K562 (cell line): ENCODE data around the gene LTBP4. TPM values are rescaled to one million over a fixed set of nuclear protein-coding genes. Genes with fewer than 3 reads are reported as not detected.

Experiments used
- ATAC-seq: fragments of 200-7000 bp; cut with Tn5 transposase; 3 replicates; pipeline ENCODE4 v1.9.1; 2020; ENCODE audit warnings: moderate library complexity
- BruUV-seq: library from RNA; stranded (reverse); fragments of 400-500 nt; replicated peaks from 2 replicates; lab custom pipeline; 2021; lab: Mats Ljungman, UMichigan
- CTCF ChIA-PET: fragments of 300-600 bp; formaldehyde crosslinking; extraction: SDS; loops from one replicate; lab custom pipeline; 2021; ENCODE audit warnings: low intra/inter-chr PET ratio; lab: Yijun Ruan, JAX
- POLR2A ChIA-PET: fragments of 300-600, 350-650 bp; sonication (Branson Sonifier 250); formaldehyde crosslinking; extraction: SDS; loops from one replicate; lab custom pipeline; 2021; ENCODE audit warnings: antibody characterized with exemption, inconsistent platforms; lab: Yijun Ruan, JAX
- DNase-seq, 4 experiments: peaks; one replicate each; pipeline versions ENCODE4 v3.0.0 to v3.0.0-alpha.2; 2011 to 2018; ENCODE audit warnings: low spot score in 3 of 4, mixed read lengths in 3 of 4; ENCODE audit errors: extremely low read depth in 1 of 4
- FAIRE-seq: peaks from 2 replicates; lab custom pipeline; 2011; peaks lifted over from hg19 to GRCh38; lab: Jason Lieb, UNC
- H2AFZ ChIP-seq: 2 replicates; pipeline ENCODE4 v1.6.0; 2011; ENCODE audit warnings: low read depth, low read length, control low read depth, inconsistent platforms
- H3K27ac ChIP-seq: fragments of 200-600 bp; 3 replicates; pipeline ENCODE4 v1.8.0; 2011; ENCODE audit warnings: low read depth, mild to moderate bottlenecking, control low read depth, inconsistent platforms, low read length, moderate library complexity, mixed read lengths; ENCODE audit errors: extremely low read depth
- H3K27me3 ChIP-seq, 2 experiments: fragments of 300-600 bp in 1 of 2; 2 replicates in 1 of 2; 3 replicates in 1 of 2; pipeline versions ENCODE4 v1.6.0 to v1.8.0; 2011; ENCODE audit warnings: inconsistent platforms in 2 of 2, low read length in 2 of 2, mild to moderate bottlenecking in 1 of 2, mixed read lengths in 1 of 2, moderate library complexity in 1 of 2; ENCODE audit not compliant: control insufficient read depth in 2 of 2, insufficient read depth in 2 of 2
- H3K36me3 ChIP-seq: fragments of 300-600 bp; 3 replicates; pipeline ENCODE4 v1.8.0; 2011; ENCODE audit warnings: mild to moderate bottlenecking, low read length, inconsistent platforms; ENCODE audit not compliant: control insufficient read depth, insufficient read depth
- H3K4me1 ChIP-seq, 2 experiments: fragments of 200-600 bp in 1 of 2; replicated peaks in 1 of 2; 2 replicates in 1 of 2; 3 replicates in 1 of 2; pipeline versions ENCODE4 v1.5.1 to v1.8.0; 2011; ENCODE audit warnings: inconsistent platforms in 2 of 2, low read length in 2 of 2, mild to moderate bottlenecking in 1 of 2, mixed read lengths in 1 of 2, moderate library complexity in 1 of 2; ENCODE audit not compliant: control insufficient read depth in 2 of 2, insufficient read depth in 2 of 2
- H3K4me2 ChIP-seq: 2 replicates; pipeline ENCODE4 v1.6.1; 2011; ENCODE audit warnings: low read length, control low read depth, inconsistent platforms, mixed read lengths; ENCODE audit not compliant: insufficient read depth
- H3K4me3 ChIP-seq: fragments of 200-600 bp; sonication (generic), shearing (Covaris generic); 2 replicates; pipeline ENCODE4 v1.5.1; 2016; ENCODE audit warnings: control low read depth, inconsistent platforms
- H3K79me2 ChIP-seq: fragments of 200-600 bp; 3 replicates; pipeline ENCODE4 v1.8.0; 2011; ENCODE audit warnings: low read length, inconsistent platforms; ENCODE audit not compliant: control insufficient read depth, insufficient read depth
- H3K9ac ChIP-seq, 2 experiments: 2 replicates each; pipeline versions ENCODE4 v1.6.0 to v1.6.1; 2011; ENCODE audit warnings: low read depth in 2 of 2, low read length in 2 of 2, control low read depth in 1 of 2, inconsistent platforms in 1 of 2, mild to moderate bottlenecking in 1 of 2, mixed read lengths in 1 of 2; ENCODE audit not compliant: insufficient read depth in 1 of 2
- H3K9me1 ChIP-seq: one replicate; pipeline ENCODE4 v1.6.0; 2011; ENCODE audit warnings: inconsistent platforms, mild to moderate bottlenecking, low read length, moderate library complexity; ENCODE audit not compliant: control insufficient read depth, insufficient read depth
- H3K9me3 ChIP-seq: replicated peaks from 2 replicates; pipeline ENCODE4 v1.5.1; 2011; ENCODE audit warnings: low read depth, low read length, inconsistent platforms; ENCODE audit not compliant: control insufficient read depth, insufficient read depth
- H4K20me1 ChIP-seq: replicated peaks from 2 replicates; pipeline ENCODE4 v1.6.1; 2011; ENCODE audit warnings: low read length, inconsistent platforms, mixed read lengths; ENCODE audit not compliant: control insufficient read depth, insufficient read depth
- ARHGAP35 ChIP-seq: fragments of 450-650 bp; IDR thresholded peaks from 2 replicates; pipeline ENCODE4 v1.6.1; 2018; ENCODE audit not compliant: partially characterized antibody
- PML ChIP-seq: IDR thresholded peaks from 2 replicates; pipeline ENCODE4 v1.6.1; 2012; ENCODE audit warnings: low read length, inconsistent platforms
- SIN3B ChIP-seq: fragments of 450-650 bp; IDR thresholded peaks from 2 replicates; pipeline ENCODE4 v1.6.1; 2017; ENCODE audit warnings: low read depth, mild to moderate bottlenecking, moderate library complexity
- SIX5 ChIP-seq, 2 experiments: IDR thresholded peaks; 2 replicates each; pipeline ENCODE4 v1.6.1; 2011; ENCODE audit warnings: low read length in 2 of 2, borderline replicate concordance in 1 of 2, low read depth in 1 of 2, mild to moderate bottlenecking in 1 of 2, moderate library complexity in 1 of 2; ENCODE audit not compliant: insufficient read depth in 1 of 2
- SMC3 ChIP-seq: conservative IDR thresholded peaks from 2 replicates; pipeline ENCODE4 v1.6.1; 2011; ENCODE audit warnings: low read depth, low read length, improper control_type of control experiment; ENCODE audit not compliant: insufficient read depth
- WGBS: fragments of 100-300 bp; shearing (Covaris generic); methylation state at CpG from one replicate; pipeline ENCODE4 v1.1.6; 2016; ENCODE audit warnings: low coverage, mixed read lengths; ENCODE audit not compliant: insufficient coverage; ENCODE audit errors: missing lambda C conversion rate; 5-methylcytosine and 5-hydroxymethylcytosine counted together
- in situ Hi-C: fragments of 300-500 bp; cut with MboI; formaldehyde crosslinking; loops from 4 replicates; pipeline ENCODE4 v1.15.0; 2018; ENCODE audit warnings: inconsistent platforms, mixed read lengths
- intact Hi-C: fragments of 100-400 bp; cut with micrococcal nuclease; formaldehyde crosslinking; loops from 2 replicates; pipeline ENCODE4 v1.14.2; 2022
- polyA plus RNA-seq, 8 experiments: library from polyadenylated mRNA; depleted of rRNA in 4 of 8; stranded (reverse) in 5 of 8; unstranded in 3 of 8; fragments of >200 nt; fragmentation: Nextera tagmentation in 2 of 8; fragmentation: Illumina TruSeq in 1 of 8; extraction: Ambion mirVana in 2 of 8; extraction: Trizol in 1 of 8; gene quantifications; 2 replicates each; pipeline versions ENCODE4 v1.2.1 to v1.2.3, GENCODE V29; 2011 to 2014; ENCODE audit warnings: inconsistent platforms in 1 of 8, missing spikeins in 1 of 8
- total RNA-seq, 7 experiments: library from RNA; depleted of rRNA in 6 of 7; stranded (reverse); fragments of >200 nt in 6 of 7; fragmentation: Illumina TruSeq in 2 of 7; extraction: Trizol in 2 of 7; gene quantifications; 2 replicates each; pipeline versions ENCODE4 v1.2.1 to v1.2.3, GENCODE V29; 2011 to 2021; ENCODE audit warnings: low replicate concordance in 1 of 7
- TF ChIP-seq, protein P1 (sequence below): sonication (generic); formaldehyde crosslinking; IDR thresholded peaks from 2 replicates; pipeline ENCODE4 v1.8.0; 2022; ENCODE audit warnings: mild to moderate bottlenecking, missing genetic modification reagents
- TF ChIP-seq, protein P2 (sequence below): sonication (generic); formaldehyde crosslinking; IDR thresholded peaks from 2 replicates; pipeline ENCODE4 v1.8.1; 2023; ENCODE audit warnings: mild to moderate bottlenecking, missing genetic modification reagents
- TF ChIP-seq, protein P3 (sequence below): fragments of 450-650 bp; IDR thresholded peaks from 2 replicates; pipeline ENCODE4 v1.6.1; 2017; ENCODE audit warnings: antibody characterized with exemption, mild to moderate bottlenecking

The LTBP4 gene
- total and polyA plus RNA-seq, 9 of the 15 experiments (the other 6 are each of a cell fraction or from before 2014, with no cell fraction given): 0.35 to 160 (median 31.6) TPM

DNA sequence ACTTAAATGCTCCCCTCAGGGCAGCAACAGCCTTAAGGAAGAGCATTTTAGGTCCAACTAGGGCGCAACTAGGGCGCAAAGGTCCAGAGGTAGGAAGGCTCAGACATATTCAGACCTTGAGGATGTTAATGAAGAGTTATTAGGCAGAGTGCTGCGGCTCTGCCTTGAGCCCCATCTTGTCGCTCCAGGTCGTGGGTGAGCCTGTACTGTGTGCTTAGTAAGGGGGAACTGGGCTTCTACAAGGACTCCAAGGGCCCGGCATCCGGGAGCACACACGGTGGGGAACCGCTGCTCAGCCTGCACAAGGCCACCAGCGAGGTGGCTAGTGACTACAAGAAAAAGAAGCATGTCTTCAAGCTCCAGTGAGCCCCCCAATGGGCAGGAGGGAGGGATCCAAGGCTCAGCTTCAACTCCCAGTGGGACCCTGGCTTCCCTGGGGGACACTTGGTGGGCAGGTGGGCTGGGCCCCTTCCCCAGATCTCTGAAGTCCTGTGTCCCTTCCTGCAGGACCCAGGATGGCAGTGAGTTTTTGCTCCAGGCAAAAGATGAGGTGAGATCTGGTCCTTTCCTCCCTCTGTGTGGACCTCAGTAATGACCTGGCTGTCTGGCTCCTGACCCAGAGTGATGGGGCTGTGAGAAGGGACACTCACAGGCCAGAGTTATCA, 29.2 kb upstream of the LTBP4 start (continued):
- TF ChIP-seq, protein P1, sequence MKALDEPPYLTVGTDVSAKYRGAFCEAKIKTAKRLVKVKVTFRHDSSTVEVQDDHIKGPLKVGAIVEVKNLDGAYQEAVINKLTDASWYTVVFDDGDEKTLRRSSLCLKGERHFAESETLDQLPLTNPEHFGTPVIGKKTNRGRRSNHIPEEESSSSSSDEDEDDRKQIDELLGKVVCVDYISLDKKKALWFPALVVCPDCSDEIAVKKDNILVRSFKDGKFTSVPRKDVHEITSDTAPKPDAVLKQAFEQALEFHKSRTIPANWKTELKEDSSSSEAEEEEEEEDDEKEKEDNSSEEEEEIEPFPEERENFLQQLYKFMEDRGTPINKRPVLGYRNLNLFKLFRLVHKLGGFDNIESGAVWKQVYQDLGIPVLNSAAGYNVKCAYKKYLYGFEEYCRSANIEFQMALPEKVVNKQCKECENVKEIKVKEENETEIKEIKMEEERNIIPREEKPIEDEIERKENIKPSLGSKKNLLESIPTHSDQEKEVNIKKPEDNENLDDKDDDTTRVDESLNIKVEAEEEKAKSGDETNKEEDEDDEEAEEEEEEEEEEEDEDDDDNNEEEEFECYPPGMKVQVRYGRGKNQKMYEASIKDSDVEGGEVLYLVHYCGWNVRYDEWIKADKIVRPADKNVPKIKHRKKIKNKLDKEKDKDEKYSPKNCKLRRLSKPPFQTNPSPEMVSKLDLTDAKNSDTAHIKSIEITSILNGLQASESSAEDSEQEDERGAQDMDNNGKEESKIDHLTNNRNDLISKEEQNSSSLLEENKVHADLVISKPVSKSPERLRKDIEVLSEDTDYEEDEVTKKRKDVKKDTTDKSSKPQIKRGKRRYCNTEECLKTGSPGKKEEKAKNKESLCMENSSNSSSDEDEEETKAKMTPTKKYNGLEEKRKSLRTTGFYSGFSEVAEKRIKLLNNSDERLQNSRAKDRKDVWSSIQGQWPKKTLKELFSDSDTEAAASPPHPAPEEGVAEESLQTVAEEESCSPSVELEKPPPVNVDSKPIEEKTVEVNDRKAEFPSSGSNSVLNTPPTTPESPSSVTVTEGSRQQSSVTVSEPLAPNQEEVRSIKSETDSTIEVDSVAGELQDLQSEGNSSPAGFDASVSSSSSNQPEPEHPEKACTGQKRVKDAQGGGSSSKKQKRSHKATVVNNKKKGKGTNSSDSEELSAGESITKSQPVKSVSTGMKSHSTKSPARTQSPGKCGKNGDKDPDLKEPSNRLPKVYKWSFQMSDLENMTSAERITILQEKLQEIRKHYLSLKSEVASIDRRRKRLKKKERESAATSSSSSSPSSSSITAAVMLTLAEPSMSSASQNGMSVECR (CRISPR knock-in tag): no peak
- TF ChIP-seq SMC3: no peak

DNA sequence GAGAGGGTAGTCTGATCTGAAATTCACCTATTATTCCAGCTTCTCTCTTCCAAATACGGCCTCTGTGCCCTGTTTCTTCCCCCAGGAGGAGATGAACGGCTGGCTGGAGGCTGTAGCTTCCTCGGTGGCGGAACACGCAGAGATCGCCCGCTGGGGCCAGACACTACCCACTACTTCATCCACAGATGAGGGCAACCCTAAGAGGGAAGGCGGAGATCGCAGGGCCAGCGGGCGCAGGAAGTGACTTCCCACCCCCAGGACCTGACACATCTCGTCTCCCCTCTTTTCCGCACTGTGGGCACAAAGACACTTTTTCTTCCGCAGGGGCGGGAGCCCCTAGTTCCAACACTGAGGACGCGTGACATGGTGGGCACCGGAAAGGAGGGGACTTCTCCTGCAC, 25.8 kb upstream of the LTBP4 start:
- Histone ChIP-seq H3K9me3 (no peaks in the 10 kb centered on the region), H2AFZ (no peak overlapping the region), H3K4me2 (no peak overlapping the region), H3K9ac (peak overlapping the region in 1 of 2 experiments; percentile 84; a peak in 1 of 4 replicates), H3K9me1 (no peaks in the 10 kb centered on the region), H3K36me3 (peaks cover 3% of the 10 kb centered on the region; the same call in 1 of the 3 replicates), H3K4me3 (no peak overlapping the region), H4K20me1 (no peaks in the 10 kb centered on the region), H3K27me3 (no peaks in the 10 kb centered on the region), H3K79me2 (peaks cover 7% of the 10 kb centered on the region; the same call in 2 of the 3 replicates), H3K4me1 (peaks cover 16 to 37% of the 10 kb centered on the region in 2 experiments), H3K27ac (no peak overlapping the region)
- ChIA-PET POLR2A (interaction anchor here (0.5 to 0.6 kb wide), 2 partner anchors 66 to 736 kb away, joined by 3 read pairs; no protein-coding TSS in a partner anchor), CTCF (no interaction called here)
- DNase-seq (no peak), ATAC-seq (no peak), FAIRE-seq (no peak)
- in situ Hi-C loops: no loop called here
- no TSS peak for BruUV-seq
- 89% methylated on average over 16 of the region's 18 CpGs for WGBS
- intact Hi-C loops: no loop called here
- TF ChIP-seq, protein P2, sequence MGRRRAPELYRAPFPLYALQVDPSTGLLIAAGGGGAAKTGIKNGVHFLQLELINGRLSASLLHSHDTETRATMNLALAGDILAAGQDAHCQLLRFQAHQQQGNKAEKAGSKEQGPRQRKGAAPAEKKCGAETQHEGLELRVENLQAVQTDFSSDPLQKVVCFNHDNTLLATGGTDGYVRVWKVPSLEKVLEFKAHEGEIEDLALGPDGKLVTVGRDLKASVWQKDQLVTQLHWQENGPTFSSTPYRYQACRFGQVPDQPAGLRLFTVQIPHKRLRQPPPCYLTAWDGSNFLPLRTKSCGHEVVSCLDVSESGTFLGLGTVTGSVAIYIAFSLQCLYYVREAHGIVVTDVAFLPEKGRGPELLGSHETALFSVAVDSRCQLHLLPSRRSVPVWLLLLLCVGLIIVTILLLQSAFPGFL (CRISPR knock-in tag): no peak
- no peak for TF ChIP-seq SIX5 (IDR thresholded peaks at IDR 0.05; ENCODE audit: borderline replicate concordance in 1 of 2, insufficient read depth in 1 of 2, low read depth in 1 of 2, low read length in 2 of 2)
- TF ChIP-seq ARHGAP35: no peak
- TF ChIP-seq SIN3B: no peak
- TF ChIP-seq, protein P3, sequence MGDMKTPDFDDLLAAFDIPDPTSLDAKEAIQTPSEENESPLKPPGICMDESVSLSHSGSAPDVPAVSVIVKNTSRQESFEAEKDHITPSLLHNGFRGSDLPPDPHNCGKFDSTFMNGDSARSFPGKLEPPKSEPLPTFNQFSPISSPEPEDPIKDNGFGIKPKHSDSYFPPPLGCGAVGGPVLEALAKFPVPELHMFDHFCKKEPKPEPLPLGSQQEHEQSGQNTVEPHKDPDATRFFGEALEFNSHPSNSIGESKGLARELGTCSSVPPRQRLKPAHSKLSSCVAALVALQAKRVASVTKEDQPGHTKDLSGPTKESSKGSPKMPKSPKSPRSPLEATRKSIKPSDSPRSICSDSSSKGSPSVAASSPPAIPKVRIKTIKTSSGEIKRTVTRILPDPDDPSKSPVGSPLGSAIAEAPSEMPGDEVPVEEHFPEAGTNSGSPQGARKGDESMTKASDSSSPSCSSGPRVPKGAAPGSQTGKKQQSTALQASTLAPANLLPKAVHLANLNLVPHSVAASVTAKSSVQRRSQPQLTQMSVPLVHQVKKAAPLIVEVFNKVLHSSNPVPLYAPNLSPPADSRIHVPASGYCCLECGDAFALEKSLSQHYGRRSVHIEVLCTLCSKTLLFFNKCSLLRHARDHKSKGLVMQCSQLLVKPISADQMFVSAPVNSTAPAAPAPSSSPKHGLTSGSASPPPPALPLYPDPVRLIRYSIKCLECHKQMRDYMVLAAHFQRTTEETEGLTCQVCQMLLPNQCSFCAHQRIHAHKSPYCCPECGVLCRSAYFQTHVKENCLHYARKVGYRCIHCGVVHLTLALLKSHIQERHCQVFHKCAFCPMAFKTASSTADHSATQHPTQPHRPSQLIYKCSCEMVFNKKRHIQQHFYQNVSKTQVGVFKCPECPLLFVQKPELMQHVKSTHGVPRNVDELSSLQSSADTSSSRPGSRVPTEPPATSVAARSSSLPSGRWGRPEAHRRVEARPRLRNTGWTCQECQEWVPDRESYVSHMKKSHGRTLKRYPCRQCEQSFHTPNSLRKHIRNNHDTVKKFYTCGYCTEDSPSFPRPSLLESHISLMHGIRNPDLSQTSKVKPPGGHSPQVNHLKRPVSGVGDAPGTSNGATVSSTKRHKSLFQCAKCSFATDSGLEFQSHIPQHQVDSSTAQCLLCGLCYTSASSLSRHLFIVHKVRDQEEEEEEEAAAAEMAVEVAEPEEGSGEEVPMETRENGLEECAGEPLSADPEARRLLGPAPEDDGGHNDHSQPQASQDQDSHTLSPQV: no peak
- no peak for TF ChIP-seq PML
